MM.1S (cell line): ENCODE data around the gene SLITRK6.

Experiments
- EZH2 ChIP-seq: fragments of 300-600 bp; sonication (generic); optimal IDR thresholded peaks from 2 replicates; pipeline ENCODE3; 2017; ENCODE audit warnings: low read depth, mild to moderate bottlenecking, antibody characterized with exemption, low read length, mixed read lengths
- TF ChIP-seq, protein P1 (sequence below): fragments of 300-600 bp; sonication (generic); IDR thresholded peaks from 2 replicates; pipeline ENCODE4 v1.5.1; 2016; ENCODE audit warnings: antibody characterized with exemption, low read length, mixed read lengths

- TF ChIP-seq, protein P1, sequence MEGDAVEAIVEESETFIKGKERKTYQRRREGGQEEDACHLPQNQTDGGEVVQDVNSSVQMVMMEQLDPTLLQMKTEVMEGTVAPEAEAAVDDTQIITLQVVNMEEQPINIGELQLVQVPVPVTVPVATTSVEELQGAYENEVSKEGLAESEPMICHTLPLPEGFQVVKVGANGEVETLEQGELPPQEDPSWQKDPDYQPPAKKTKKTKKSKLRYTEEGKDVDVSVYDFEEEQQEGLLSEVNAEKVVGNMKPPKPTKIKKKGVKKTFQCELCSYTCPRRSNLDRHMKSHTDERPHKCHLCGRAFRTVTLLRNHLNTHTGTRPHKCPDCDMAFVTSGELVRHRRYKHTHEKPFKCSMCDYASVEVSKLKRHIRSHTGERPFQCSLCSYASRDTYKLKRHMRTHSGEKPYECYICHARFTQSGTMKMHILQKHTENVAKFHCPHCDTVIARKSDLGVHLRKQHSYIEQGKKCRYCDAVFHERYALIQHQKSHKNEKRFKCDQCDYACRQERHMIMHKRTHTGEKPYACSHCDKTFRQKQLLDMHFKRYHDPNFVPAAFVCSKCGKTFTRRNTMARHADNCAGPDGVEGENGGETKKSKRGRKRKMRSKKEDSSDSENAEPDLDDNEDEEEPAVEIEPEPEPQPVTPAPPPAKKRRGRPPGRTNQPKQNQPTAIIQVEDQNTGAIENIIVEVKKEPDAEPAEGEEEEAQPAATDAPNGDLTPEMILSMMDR = no peak
- no peak for TF ChIP-seq EZH2
Measured at GRCh38 chr13:85825454-85825853, 26.2 kb upstream of the SLITRK6 start.
